ENCODE data around the gene APBA3. TPM values are rescaled to one million over a fixed set of nuclear protein-coding genes. Genes with fewer than 3 reads are reported as not detected.

The APBA3 gene
- total RNA-seq, 4 donors from 2014 or later, result 12.5 to 30.4 (median 21.3) TPM

DNA sequence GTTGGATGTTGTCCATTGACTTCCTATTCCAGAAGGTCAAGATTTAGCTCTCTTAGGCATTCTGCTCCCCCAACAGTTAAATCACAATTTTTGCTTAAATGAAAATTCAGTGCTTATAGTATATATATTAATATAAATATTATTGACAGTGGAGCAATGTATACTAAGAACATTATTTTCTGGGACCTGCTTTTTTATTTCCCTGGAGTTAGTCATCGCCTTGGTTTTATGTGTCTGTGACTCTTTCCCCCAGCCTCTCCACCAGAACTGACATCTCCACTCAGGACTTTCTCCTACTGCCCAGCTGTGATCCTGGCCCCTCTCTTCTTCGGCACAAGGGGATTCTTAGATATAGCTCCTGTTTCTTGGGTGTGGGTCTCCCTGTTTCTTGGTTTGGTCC lies 34.9 kb upstream of the APBA3 start:
- H3K27me3 ChIP-seq, result peaks cover 45% of the 10 kb centered on the region
- peaks cover 0 to 7% (median under 1%) of the 10 kb centered on the region in 3 donors for H3K4me1 ChIP-seq
- WGBS, 2 donors (ENCODE audit: low coverage in 1 of 2), result 87 to 100% methylated on average over 1 to 2 of the region's 2 CpGs
- peaks cover 0 to 13% (median 0%) of the 10 kb centered on the region in 3 donors for H3K9me3 ChIP-seq
- ATAC-seq, result no peak
- no peak overlapping the region for H3K4me3 ChIP-seq
- H3K27ac ChIP-seq, result no peak overlapping the region
- H3K36me3 ChIP-seq, result no peaks in the 10 kb centered on the region
- TF ChIP-seq POLR2AphosphoS5 (IDR thresholded peaks at IDR 0.05) (no peak), POLR2A (IDR thresholded peaks at IDR 0.05) (no peak), EP300 (IDR thresholded peaks at IDR 0.05) (no peak)
- TF ChIP-seq, protein P1, sequence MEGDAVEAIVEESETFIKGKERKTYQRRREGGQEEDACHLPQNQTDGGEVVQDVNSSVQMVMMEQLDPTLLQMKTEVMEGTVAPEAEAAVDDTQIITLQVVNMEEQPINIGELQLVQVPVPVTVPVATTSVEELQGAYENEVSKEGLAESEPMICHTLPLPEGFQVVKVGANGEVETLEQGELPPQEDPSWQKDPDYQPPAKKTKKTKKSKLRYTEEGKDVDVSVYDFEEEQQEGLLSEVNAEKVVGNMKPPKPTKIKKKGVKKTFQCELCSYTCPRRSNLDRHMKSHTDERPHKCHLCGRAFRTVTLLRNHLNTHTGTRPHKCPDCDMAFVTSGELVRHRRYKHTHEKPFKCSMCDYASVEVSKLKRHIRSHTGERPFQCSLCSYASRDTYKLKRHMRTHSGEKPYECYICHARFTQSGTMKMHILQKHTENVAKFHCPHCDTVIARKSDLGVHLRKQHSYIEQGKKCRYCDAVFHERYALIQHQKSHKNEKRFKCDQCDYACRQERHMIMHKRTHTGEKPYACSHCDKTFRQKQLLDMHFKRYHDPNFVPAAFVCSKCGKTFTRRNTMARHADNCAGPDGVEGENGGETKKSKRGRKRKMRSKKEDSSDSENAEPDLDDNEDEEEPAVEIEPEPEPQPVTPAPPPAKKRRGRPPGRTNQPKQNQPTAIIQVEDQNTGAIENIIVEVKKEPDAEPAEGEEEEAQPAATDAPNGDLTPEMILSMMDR (IDR thresholded peaks at IDR 0.05), result no peak

DNA sequence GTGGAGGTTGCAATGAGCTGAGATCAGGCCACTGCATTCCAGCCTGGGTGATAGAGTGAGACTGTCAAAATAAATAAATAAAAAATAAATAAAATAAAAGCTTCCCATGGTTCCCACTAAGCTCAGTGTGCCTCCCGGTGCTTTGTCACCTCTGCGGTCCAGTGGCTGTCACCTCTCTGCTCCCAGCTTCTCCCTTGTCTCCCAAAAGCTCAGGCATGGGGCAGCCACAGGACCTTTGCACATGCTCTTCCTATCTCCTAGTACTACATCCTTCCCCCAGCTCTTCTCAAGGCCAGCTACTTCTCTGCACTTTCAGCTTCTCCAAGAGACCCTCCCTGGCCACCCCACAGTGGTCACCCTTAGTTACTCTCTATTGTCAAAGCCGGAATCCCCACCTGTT lies 32.3 kb upstream of the APBA3 start:
- WGBS, 2 donors (ENCODE audit: low coverage in 1 of 2), result 78 to 83% methylated on average over 2 to 3 of the region's 3 CpGs
- TF ChIP-seq POLR2AphosphoS5 (IDR thresholded peaks at IDR 0.05) (no peak), EP300 (IDR thresholded peaks at IDR 0.05) (no peak), POLR2A (IDR thresholded peaks at IDR 0.05) (no peak)
- TF ChIP-seq, protein P1 (IDR thresholded peaks at IDR 0.05), result no peak
- Histone ChIP-seq H3K36me3 (no peaks in the 10 kb centered on the region), H3K27ac (no peak overlapping the region), H3K9me3 (peaks cover 0 to 21% (median 0%) of the 10 kb centered on the region in 3 donors), H3K4me3 (no peak overlapping the region), H3K4me1 (no peaks in the 10 kb centered on the region), H3K27me3 (peaks cover 36% of the 10 kb centered on the region)
- ATAC-seq, result no peak

DNA sequence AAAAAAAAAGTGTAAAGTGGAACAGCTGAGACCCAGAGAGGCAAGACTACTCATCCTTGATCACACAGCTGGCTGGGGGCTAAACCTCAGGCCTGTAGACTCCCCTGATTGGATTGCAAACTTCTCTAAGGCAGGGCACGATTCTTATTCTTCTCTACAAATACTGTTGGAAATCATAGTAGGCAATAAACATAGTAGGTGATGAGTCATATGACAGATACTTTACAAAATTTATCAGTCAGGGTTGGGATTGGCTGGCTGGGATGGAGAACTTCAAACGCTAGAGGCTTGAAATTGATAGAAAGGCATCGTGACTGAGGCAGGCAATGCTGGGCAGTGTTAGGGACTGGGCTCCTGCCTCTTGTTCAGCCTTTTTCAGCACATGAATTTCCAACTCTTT lies 30.6 kb upstream of the APBA3 start:
- no peak overlapping the region for H3K27ac ChIP-seq
- H3K9me3 ChIP-seq, result peaks cover 0 to 20% (median 0%) of the 10 kb centered on the region in 3 donors
- WGBS, 2 donors (ENCODE audit: low coverage in 1 of 2), result 62 to 64% methylated on average over 3 of the region's 3 CpGs
- TF ChIP-seq POLR2AphosphoS5 (IDR thresholded peaks at IDR 0.05), result no peak
- TF ChIP-seq POLR2A (IDR thresholded peaks at IDR 0.05), result no peak
- TF ChIP-seq, protein P1 (IDR thresholded peaks at IDR 0.05), result no peak
- no peak for TF ChIP-seq EP300 (IDR thresholded peaks at IDR 0.05)
- no peak overlapping the region for H3K4me3 ChIP-seq
- no peaks in the 10 kb centered on the region for H3K36me3 ChIP-seq
- peaks cover 25% of the 10 kb centered on the region for H3K27me3 ChIP-seq
- no peaks in the 10 kb centered on the region for H3K4me1 ChIP-seq
- no peak for ATAC-seq

DNA sequence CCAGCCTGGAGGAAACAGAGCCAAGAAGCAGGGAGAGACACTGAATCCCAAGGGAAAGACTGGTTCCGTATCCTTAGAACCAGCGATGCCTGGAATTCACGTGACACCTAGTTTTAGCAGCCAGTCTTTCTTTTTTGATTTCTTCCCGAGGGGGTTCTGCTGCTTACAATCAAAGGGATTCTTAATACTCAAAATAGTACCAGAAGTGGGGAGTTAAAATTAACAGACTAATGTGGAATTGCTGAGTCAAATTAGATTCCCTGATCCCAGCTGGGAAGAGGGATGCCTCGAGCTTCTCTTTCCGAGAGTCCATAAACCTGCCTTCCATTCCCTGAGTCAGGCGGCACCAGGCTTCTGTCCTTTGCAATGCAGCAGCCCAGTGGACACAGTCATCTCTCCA lies 29.4 kb upstream of the APBA3 start:
- Histone ChIP-seq H3K4me3 (no peak overlapping the region), H3K27me3 (peaks cover 37% of the 10 kb centered on the region), H3K36me3 (no peaks in the 10 kb centered on the region), H3K4me1 (peaks cover 0 to 2% (median 0%) of the 10 kb centered on the region in 3 donors), H3K9me3 (peaks cover 0 to 9% (median 0%) of the 10 kb centered on the region in 3 donors), H3K27ac (no peak overlapping the region)
- ATAC-seq, result no peak
- 72 to 86% methylated on average over 5 to 7 of the region's 7 CpGs for WGBS, 2 donors (ENCODE audit: low coverage in 1 of 2)
- TF ChIP-seq POLR2AphosphoS5 (IDR thresholded peaks at IDR 0.05) (no peak), POLR2A (IDR thresholded peaks at IDR 0.05) (no peak), EP300 (IDR thresholded peaks at IDR 0.05) (no peak)
- TF ChIP-seq, protein P1 (IDR thresholded peaks at IDR 0.05), result no peak

DNA sequence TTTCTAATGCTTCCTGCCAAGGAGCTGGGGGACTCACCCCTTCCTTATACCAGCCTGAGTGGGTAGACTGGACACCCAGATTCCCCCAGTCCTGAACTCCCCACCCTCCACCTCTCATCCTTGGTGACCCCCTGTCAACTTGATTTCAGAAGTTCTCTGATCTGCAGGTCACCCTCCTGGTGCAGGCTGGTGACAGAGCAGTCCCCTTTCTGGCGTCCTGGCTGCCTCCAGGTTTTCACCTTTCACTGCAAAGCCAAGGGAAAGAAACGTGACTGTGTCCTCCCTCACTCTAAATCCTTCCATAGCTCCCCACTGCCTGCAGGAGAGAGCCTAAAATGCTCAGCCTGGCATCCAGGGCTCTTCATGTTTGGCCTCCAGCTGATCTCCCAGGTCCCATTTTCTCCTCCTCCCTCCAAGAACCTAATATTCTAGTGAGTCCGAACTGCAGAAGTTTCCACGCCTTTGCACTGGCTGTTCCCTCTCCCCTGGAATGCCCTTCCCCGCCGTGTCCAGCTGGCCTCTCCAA lies 28.8 kb upstream of the APBA3 start:
- Histone ChIP-seq H3K4me1 (peaks cover 0 to 9% (median 0%) of the 10 kb centered on the region in 3 donors), H3K27me3 (peaks cover 43% of the 10 kb centered on the region), H3K27ac (no peak overlapping the region), H3K9me3 (peaks cover 0 to 8% (median 0%) of the 10 kb centered on the region in 3 donors), H3K36me3 (no peaks in the 10 kb centered on the region), H3K4me3 (no peak overlapping the region)
- TF ChIP-seq POLR2AphosphoS5 (IDR thresholded peaks at IDR 0.05), result no peak
- no peak for TF ChIP-seq EP300 (IDR thresholded peaks at IDR 0.05)
- TF ChIP-seq, protein P1 (IDR thresholded peaks at IDR 0.05), result no peak
- no peak for TF ChIP-seq POLR2A (IDR thresholded peaks at IDR 0.05)
- WGBS, 2 donors (ENCODE audit: low coverage in 1 of 2), result 61 to 70% methylated on average over 2 to 6 of the region's 6 CpGs
- ATAC-seq, result no peak
